Ectodermal cell (in vitro differentiated cells): ENCODE measurements around the gene LEMD1.

Experiments
- H3K27ac ChIP-seq: 2 replicates; pipeline ENCODE4 v1.7.0; 2013; ENCODE audit warnings: mild to moderate bottlenecking, low read depth, low read length; ENCODE audit not compliant: insufficient read depth, poor library complexity, severe bottlenecking
- H3K27me3 ChIP-seq: 2 replicates; pipeline ENCODE4 v1.7.0; 2013; ENCODE audit warnings: mild to moderate bottlenecking, low read length; ENCODE audit not compliant: insufficient read depth, control insufficient read depth, poor library complexity, severe bottlenecking
- H3K36me3 ChIP-seq: one replicate; pipeline ENCODE4 v1.7.0; 2013; ENCODE audit warnings: low read length; ENCODE audit not compliant: control insufficient read depth, insufficient read depth
- H3K4me1 ChIP-seq: one replicate; pipeline ENCODE4 v1.7.0; 2013; ENCODE audit warnings: low read length; ENCODE audit not compliant: control insufficient read depth, insufficient read depth
- H3K4me3 ChIP-seq: 2 replicates; pipeline ENCODE4 v1.7.0; 2013; ENCODE audit warnings: low read depth, low read length, control low read depth; ENCODE audit not compliant: insufficient read depth
- H3K9me3 ChIP-seq: 2 replicates; pipeline ENCODE4 v1.7.0; 2013; ENCODE audit warnings: mild to moderate bottlenecking, low read length, moderate library complexity; ENCODE audit not compliant: control insufficient read depth
- WGBS, 2 experiments: methylation state at CpG; one replicate each; pipeline ENCODE4 v1.1.7; 2013; ENCODE audit warnings: missing lambda C conversion rate in 2 of 2; 5-methylcytosine and 5-hydroxymethylcytosine counted together

The LEMD1 gene

GRCh38 chr1:205429762-205430695, 8.2 kb upstream of the LEMD1 start:
- Histone ChIP-seq H3K36me3 (no peaks in the 10 kb centered on the region), H3K4me3 (peak overlapping the region; percentile 50), H3K27me3 (no peaks in the 10 kb centered on the region), H3K9me3 (no peaks in the 10 kb centered on the region), H3K27ac (no peak overlapping the region), H3K4me1 (peaks cover 20% of the 10 kb centered on the region)
- 68 to 69% methylated on average over 28 to 29 of the region's 29 CpGs for WGBS, 2 experiments

DNA sequence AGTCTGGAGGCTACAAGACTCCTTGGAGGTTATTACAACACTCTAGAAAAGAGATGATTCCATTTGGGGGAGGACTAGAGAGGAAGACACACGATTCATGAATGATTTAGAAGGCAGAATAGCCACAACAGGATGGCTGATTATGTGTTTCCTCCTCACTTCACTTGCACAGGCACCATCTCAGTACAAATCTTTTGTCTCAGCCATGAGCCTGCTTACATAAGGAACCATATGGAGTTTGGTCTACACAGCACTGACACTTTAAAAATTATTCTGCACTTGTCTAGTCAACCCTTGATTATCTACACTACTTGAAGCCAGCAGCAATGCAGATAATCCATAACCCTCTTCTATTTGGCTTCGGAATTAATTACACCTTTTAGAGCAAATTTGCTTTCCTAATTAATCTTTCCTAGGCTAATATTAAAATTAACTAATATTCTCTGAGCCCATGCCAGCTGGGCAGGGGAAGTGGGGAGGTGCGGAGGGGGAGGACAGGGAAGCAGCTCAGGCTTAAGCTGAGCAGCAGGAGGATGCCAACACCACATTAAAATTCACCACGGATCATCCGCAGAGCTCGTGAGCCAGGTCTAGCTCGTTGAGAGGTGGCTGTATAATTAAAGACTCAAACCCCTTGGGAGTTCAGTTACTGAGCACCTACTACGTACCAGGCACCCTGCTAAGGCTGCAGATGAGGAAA, 3.2 kb upstream of the LEMD1 start:
- 75 to 81% methylated on average over 8 of the region's 8 CpGs for WGBS, 2 experiments
- Histone ChIP-seq H3K27ac (no peak overlapping the region), H3K36me3 (no peaks in the 10 kb centered on the region), H3K27me3 (no peaks in the 10 kb centered on the region), H3K4me3 (no peak overlapping the region), H3K4me1 (peaks cover 6% of the 10 kb centered on the region), H3K9me3 (no peaks in the 10 kb centered on the region)

GRCh38 chr1:205423814-205424399, 2.1 kb upstream of the LEMD1 start:
- Histone ChIP-seq H3K27ac (no peak overlapping the region), H3K9me3 (no peaks in the 10 kb centered on the region), H3K4me3 (no peak overlapping the region), H3K27me3 (no peaks in the 10 kb centered on the region), H3K36me3 (no peaks in the 10 kb centered on the region), H3K4me1 (no peaks in the 10 kb centered on the region)
- 81 to 86% methylated on average over 6 of the region's 6 CpGs for WGBS, 2 experiments

DNA sequence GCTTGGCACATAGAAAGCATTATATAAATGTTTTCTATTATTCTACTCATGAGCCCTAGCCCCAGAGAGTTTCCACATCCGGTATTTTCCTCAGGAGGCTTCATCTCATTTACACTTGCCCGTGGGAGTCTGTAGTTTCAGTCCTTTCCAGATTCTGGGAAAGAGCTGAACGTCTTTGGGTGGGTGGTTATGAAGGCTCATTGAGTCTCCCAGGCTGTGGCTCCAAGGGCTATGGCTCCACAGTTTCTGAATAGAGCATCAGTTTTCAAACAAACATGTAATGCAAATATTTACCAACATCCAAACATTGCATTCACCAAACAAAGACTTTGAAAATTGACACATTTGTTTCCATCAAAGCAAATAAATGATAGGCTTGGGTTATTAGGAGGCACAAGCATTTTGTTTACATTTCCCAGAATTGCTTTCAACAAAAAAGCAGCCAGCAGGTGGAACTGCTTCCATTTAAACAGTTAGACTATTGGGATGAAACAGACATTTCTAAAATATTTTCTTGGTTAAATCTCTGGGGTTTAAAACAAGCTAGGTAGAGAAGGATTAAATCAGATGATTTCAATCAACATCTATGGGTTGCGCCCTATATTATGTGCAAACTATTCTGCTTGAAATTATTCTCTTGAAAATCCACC, 1.3 kb upstream of the LEMD1 start:
- 89% methylated on average over 4 of the region's 4 CpGs for WGBS, 2 experiments
- no peaks in the 10 kb centered on the region for H3K4me1 ChIP-seq
- no peak overlapping the region for H3K4me3 ChIP-seq
- no peaks in the 10 kb centered on the region for H3K9me3 ChIP-seq
- H3K27ac ChIP-seq: no peak overlapping the region
- no peaks in the 10 kb centered on the region for H3K27me3 ChIP-seq
- H3K36me3 ChIP-seq: no peaks in the 10 kb centered on the region

DNA sequence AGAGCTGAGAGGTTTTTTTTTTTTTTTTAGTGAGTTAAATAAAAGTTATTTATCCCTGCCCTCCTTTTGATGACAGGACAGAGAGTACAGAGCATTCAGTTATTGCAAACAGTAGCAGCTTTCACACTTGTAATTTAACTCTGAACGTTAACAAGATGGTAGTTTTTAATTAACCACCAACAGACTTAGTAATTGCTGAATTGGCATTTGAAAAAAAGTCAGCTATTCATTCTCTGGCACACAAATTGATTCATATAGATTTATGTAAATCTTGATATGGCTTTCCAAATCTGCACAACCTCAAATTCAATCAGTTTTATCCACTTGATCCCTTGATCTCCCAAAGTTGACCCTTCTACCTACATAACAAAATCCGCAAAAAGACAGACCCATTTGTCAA, 918 bp downstream of the LEMD1 start:
- 71 to 84% methylated on average over 1 to 2 of the region's 2 CpGs for WGBS, 2 experiments
- Histone ChIP-seq H3K4me3 (no peak overlapping the region), H3K27me3 (no peaks in the 10 kb centered on the region), H3K27ac (no peak overlapping the region), H3K4me1 (no peaks in the 10 kb centered on the region), H3K9me3 (no peaks in the 10 kb centered on the region), H3K36me3 (no peaks in the 10 kb centered on the region)

DNA sequence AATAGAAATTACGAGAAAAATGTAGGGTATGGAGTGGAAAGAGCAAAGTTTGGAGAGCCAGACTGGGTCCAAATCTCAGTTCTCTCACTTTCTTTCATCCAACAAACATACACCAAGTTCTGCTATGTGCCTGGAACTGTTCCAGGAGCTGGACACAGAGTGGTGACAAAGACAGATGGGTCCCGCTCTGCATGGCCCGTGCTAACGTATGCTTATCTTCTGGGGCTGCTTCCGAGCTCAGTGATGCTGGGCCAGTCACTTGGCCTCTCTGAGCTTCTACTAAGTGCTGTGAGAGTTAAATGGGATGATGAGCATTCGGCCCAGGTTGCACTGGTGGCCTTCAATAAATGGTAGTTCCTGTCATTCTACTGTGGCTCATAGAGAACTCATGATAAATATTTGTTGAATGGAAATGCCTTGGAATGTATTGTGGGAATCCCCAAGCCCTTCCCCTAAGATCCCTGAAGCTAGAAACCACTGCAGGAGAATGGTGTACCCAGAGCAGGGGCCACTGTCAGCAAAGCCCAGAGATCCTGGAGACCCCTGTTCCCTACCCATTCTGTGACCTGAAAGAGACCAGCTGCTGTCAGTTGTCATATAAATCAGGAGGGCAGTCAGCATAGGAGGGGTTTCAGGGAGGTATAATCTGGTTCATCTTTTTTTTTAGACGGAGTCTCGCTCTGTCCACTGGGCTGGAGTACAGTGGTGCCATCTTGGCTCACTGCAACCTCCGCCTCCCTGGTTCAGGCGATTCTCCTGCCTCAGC, 3.8 kb downstream of the LEMD1 start:
- Histone ChIP-seq H3K4me1 (no peaks in the 10 kb centered on the region), H3K36me3 (no peaks in the 10 kb centered on the region), H3K4me3 (no peak overlapping the region), H3K9me3 (no peaks in the 10 kb centered on the region), H3K27ac (no peak overlapping the region), H3K27me3 (no peaks in the 10 kb centered on the region)
- 96% methylated on average over 10 of the region's 10 CpGs for WGBS, 2 experiments

GRCh38 chr1:205416322-205416721, 5.5 kb downstream of the LEMD1 start:
- no peak overlapping the region for H3K4me3 ChIP-seq
- no peaks in the 10 kb centered on the region for H3K27me3 ChIP-seq
- no peaks in the 10 kb centered on the region for H3K9me3 ChIP-seq
- 92 to 95% methylated on average over 2 of the region's 2 CpGs for WGBS, 2 experiments
- H3K27ac ChIP-seq: no peak overlapping the region
- no peaks in the 10 kb centered on the region for H3K4me1 ChIP-seq
- no peaks in the 10 kb centered on the region for H3K36me3 ChIP-seq

DNA sequence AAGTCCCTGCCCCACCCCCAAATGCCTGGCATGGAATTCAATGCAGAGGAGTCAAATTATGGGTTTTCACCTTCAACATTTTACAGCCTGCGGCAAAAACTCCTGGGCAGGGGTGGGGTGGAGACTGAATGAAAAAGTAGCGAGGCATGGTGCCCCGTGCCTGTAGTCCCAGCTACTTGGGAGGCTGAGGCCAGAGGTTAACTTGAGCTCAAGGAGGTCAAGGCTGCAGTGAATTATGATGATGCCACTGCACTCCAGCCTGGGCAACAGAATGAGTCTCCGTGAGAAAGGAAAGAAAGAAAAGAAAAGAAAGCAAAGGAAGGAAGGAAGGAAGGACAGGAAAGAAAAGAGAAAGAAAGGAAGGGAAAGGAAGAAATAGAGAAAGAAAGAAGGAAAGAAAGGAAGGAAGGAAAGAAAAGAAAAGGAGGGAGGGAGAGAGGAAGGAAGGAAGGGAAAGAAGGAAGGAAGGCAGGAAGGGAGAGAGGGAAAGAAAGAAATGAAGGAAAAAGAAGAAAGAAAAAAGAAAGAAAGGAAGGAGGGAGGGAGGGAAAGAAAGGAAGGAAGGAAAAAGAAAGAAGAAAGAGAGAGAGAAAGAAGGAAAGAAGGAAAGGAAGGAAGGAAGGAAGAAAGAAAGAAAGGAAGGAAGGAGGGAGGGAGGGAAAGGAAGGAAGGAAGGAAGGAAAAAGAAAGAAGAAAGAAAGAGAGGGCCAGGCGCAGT, 11.1 kb downstream of the LEMD1 start:
- Histone ChIP-seq H3K27ac (no peak overlapping the region), H3K9me3 (peaks cover 2% of the 10 kb centered on the region), H3K4me1 (no peaks in the 10 kb centered on the region), H3K27me3 (no peaks in the 10 kb centered on the region), H3K4me3 (no peak overlapping the region), H3K36me3 (no peaks in the 10 kb centered on the region)
- 90 to 94% methylated on average over 5 of the region's 5 CpGs for WGBS, 2 experiments

- Histone ChIP-seq H3K9me3 (peaks cover 2% of the 10 kb centered on the region), H3K4me1 (no peaks in the 10 kb centered on the region), H3K4me3 (no peak overlapping the region), H3K27me3 (no peaks in the 10 kb centered on the region), H3K27ac (no peak overlapping the region), H3K36me3 (no peaks in the 10 kb centered on the region)
- 93% methylated on average over 5 of the region's 5 CpGs for WGBS, 2 experiments
Observed at GRCh38 chr1:205407970-205408369, 13.9 kb downstream of the LEMD1 start.
